Measurements from ENCODE around the gene IL18R1.

DNA sequence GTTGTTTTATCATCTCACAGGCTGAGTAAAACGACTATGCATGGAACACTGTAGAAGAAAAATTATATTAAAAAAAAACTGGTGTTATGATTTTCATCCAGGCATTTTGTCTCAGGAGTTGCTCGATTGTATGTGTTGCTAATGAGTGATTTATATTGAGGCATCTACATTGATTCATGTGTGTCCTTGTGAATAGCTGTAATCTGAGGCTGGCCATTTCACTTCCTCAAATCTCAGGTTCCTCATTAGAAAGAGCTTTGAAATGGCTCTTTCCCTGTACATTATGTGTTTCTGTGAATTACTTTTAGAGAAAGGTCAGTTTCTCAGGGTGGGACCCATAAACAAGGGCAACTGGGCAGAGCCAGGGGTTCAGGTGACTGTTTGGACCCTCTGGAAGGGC lies 2.3 kb downstream of the IL18R1 start:
- TF ChIP-seq CTCF (IDR thresholded peaks at IDR 0.05) (no peak), POLR2A (IDR thresholded peaks at IDR 0.05) (no peak), POLR2AphosphoS5 (IDR thresholded peaks at IDR 0.05; ENCODE audit: insufficient read depth in 1 of 2, low read depth in 1 of 2) (no peak)
